AG10803 (cell line): ENCODE data around the gene CXADR.

Source experiments
- DNase-seq: peaks from one replicate; pipeline ENCODE4 v3.0.0; 2010; ENCODE audit warnings: low read depth
- H3K4me3 ChIP-seq: 2 replicates; pipeline ENCODE4 v1.5.1; 2011; ENCODE audit warnings: mild to moderate bottlenecking, low read length, control low read depth
- CTCF ChIP-seq: conservative IDR thresholded peaks from 2 replicates; pipeline ENCODE4 v1.5.1; 2011; ENCODE audit warnings: mild to moderate bottlenecking, low read length, control low read depth, inconsistent platforms

Gene CXADR

GRCh38 chr21:17536381-17536780 lies 23.5 kb downstream of the CXADR start:
- H3K4me3 ChIP-seq = no peak overlapping the region
- DNase-seq = no peak
- no peak for TF ChIP-seq CTCF

- no peak for DNase-seq
- no peak for TF ChIP-seq CTCF
- H3K4me3 ChIP-seq = no peak overlapping the region
Measured at GRCh38 chr21:17537299-17537698, 24.5 kb downstream of the CXADR start.

- DNase-seq = no peak
- H3K4me3 ChIP-seq = no peak overlapping the region
- TF ChIP-seq CTCF = no peak
Measured at GRCh38 chr21:17538576-17538975, 25.7 kb downstream of the CXADR start.

DNA sequence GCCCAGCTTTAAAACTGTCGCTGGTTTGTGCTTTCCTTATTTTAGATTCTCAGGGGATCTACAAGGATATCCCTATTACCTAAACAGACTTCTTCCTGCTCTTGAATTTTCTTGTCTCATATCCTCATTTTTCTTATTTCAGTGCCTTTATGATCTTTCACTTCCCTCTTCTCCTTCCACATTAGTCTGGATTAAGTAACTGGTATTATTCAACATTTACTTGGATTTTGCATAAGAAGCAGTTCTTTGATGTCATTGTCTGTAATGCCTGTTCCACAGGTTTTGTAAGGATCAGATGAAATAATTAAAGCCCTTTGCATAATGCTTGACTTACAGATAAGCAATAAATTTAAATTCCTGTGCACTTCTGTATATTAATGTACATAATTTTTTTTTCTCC lies 26.5 kb downstream of the CXADR start:
- no peak overlapping the region for H3K4me3 ChIP-seq
- DNase-seq = no peak
- no peak for TF ChIP-seq CTCF

DNA sequence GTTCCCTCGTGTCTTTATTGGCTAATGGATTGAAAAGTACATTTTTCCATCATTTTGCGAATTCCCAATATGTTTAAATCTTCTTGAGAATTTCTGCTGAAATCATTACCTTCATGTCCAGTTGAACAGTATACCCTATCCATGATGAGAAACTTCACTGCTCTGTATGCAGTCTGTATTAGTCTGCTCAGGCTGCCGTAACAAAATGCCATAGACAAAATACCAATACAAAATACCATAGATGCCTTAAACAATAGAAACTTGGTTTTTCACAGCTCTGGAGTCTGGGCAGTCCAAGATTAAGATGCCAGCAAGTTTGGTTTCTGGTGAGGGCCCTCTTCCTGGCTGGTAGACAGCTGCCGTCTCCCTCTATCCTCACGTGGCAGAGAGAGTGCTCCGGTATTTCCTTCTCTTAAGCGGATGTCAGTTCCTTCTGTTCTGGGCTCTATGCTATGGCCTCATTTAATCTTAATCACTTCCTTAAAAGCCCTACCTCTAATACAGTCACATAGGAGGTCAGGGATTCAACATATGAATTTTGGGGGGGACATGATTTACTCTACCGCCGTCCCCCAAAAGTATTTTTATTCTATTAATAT lies 27.0 kb downstream of the CXADR start:
- no peak for TF ChIP-seq CTCF
- no peak for DNase-seq
- no peak overlapping the region for H3K4me3 ChIP-seq

DNA sequence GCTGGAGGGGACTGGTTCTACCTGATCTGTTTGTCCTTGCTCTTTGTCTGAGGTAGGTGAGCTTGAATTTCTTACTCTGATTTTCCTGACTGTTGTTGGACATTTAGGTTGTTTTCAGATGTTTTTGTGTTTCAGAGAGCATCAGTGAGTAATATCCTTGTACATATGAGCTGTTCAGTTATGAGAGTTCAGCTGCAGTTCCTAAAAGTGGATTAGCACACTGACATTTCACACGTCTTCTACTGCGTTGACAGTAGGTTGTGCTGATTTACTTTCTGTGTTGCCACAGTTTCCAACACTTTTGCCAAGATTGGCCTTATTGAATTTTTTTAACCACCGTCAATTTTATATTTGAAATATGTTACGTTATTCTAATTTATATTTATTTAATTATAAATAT lies 27.7 kb downstream of the CXADR start:
- no peak for TF ChIP-seq CTCF
- H3K4me3 ChIP-seq = no peak overlapping the region
- DNase-seq = no peak

- no peak overlapping the region for H3K4me3 ChIP-seq
- TF ChIP-seq CTCF = no peak
- no peak for DNase-seq
Measured at GRCh38 chr21:17542371-17543011, 29.6 kb downstream of the CXADR start.
